Neuronal stem cell (in vitro differentiated cells): Measurements from ENCODE around the gene NFIX.
A peak's percentile ranks its signal among the peaks of the same experiment; 100 is the strongest.

Experiments
- DNase-seq: peaks from one replicate; pipeline ENCODE4 v3.0.0-alpha.2; 2013; ENCODE audit warnings: low spot score
- H2AFZ ChIP-seq: one replicate; pipeline ENCODE4 v1.6.1; 2013; ENCODE audit warnings: mild to moderate bottlenecking, low read length, inconsistent platforms
- H2AK5ac ChIP-seq: 2 replicates; pipeline ENCODE4 v1.6.1; 2013; ENCODE audit warnings: low read depth, mild to moderate bottlenecking, inconsistent platforms, low read length, moderate library complexity, mixed read lengths
- H2BK120ac ChIP-seq: 2 replicates; pipeline ENCODE4 v1.6.1; 2013; ENCODE audit warnings: low read depth, mild to moderate bottlenecking, inconsistent platforms, low read length, moderate library complexity, mixed read lengths
- H2BK12ac ChIP-seq: one replicate; pipeline ENCODE4 v1.6.1; 2013; ENCODE audit warnings: low read length, inconsistent platforms
- H2BK15ac ChIP-seq: 2 replicates; pipeline ENCODE4 v1.6.1; 2013; ENCODE audit warnings: mild to moderate bottlenecking, low read length, inconsistent platforms, mixed read lengths
- H2BK5ac ChIP-seq: one replicate; pipeline ENCODE4 v1.6.1; 2013; ENCODE audit warnings: inconsistent platforms, mild to moderate bottlenecking, low read length, moderate library complexity
- H3K14ac ChIP-seq: one replicate; pipeline ENCODE4 v1.6.1; 2013; ENCODE audit warnings: low read length, inconsistent platforms
- H3K18ac ChIP-seq: 2 replicates; pipeline ENCODE4 v1.6.1; 2013; ENCODE audit warnings: low read length, inconsistent platforms
- H3K23ac ChIP-seq: 2 replicates; pipeline ENCODE4 v1.6.1; 2013; ENCODE audit warnings: low read depth, mild to moderate bottlenecking, mixed read lengths, low read length, inconsistent platforms; ENCODE audit not compliant: poor library complexity
- H3K27ac ChIP-seq: replicated peaks from 3 replicates; pipeline ENCODE4 v1.5.1; 2013; ENCODE audit warnings: low read length, inconsistent platforms
- H3K27me3 ChIP-seq, 3 experiments: 2 replicates each; pipeline ENCODE4 v1.6.1; 2013; ENCODE audit warnings: low read length in 3 of 3, mild to moderate bottlenecking in 2 of 3, inconsistent platforms in 1 of 3, low read depth in 1 of 3, mixed read lengths in 1 of 3, moderate library complexity in 1 of 3; ENCODE audit not compliant: control insufficient read depth in 3 of 3, insufficient read depth in 3 of 3
- H3K36me3 ChIP-seq, 2 donors: replicated peaks in 1 of 2; 2 replicates each; pipeline ENCODE4 v1.6.1; 2013; ENCODE audit warnings: low read length in 2 of 2; ENCODE audit not compliant: control insufficient read depth in 2 of 2, insufficient read depth in 2 of 2
- H3K4ac ChIP-seq: 2 replicates; pipeline ENCODE4 v1.6.1; 2013; ENCODE audit warnings: inconsistent platforms, mild to moderate bottlenecking, low read length, moderate library complexity
- H3K4me1 ChIP-seq, 2 donors: 1 replicate in 1 of 2; 2 replicates in 1 of 2; pipeline ENCODE4 v1.6.1; 2013; ENCODE audit warnings: low read length in 2 of 2, low read depth in 1 of 2; ENCODE audit not compliant: control insufficient read depth in 2 of 2, insufficient read depth in 1 of 2
- H3K4me2 ChIP-seq: one replicate; pipeline ENCODE4 v1.6.1; 2013; ENCODE audit warnings: mild to moderate bottlenecking, low read length, inconsistent platforms; ENCODE audit not compliant: insufficient read depth, poor library complexity, severe bottlenecking
- H3K4me3 ChIP-seq, 2 donors: 2 replicates each; pipeline ENCODE4 v1.5.1; 2013; ENCODE audit warnings: low read length in 2 of 2, mild to moderate bottlenecking in 2 of 2, inconsistent platforms in 1 of 2, moderate library complexity in 1 of 2
- H3K79me1 ChIP-seq: one replicate; pipeline ENCODE4 v1.6.1; 2013; ENCODE audit warnings: low read depth, mild to moderate bottlenecking, inconsistent platforms, low read length, moderate library complexity
- H3K9ac ChIP-seq: one replicate; pipeline ENCODE4 v1.6.1; 2013; ENCODE audit warnings: mild to moderate bottlenecking, low read depth, low read length, inconsistent platforms; ENCODE audit not compliant: poor library complexity
- H3K9me3 ChIP-seq, 2 donors: replicated peaks in 1 of 2; 2 replicates each; pipeline versions ENCODE3 to v1.6.1; 2013; ENCODE audit warnings: low read length in 2 of 2, mild to moderate bottlenecking in 2 of 2, inconsistent platforms in 1 of 2, low read depth in 1 of 2, mixed read lengths in 1 of 2, moderate library complexity in 1 of 2; ENCODE audit not compliant: control insufficient read depth in 2 of 2, insufficient read depth in 1 of 2
- H4K8ac ChIP-seq: one replicate; pipeline ENCODE4 v1.6.1; 2013; ENCODE audit warnings: low read depth, mild to moderate bottlenecking, inconsistent platforms, low read length, moderate library complexity
- H4K91ac ChIP-seq: one replicate; pipeline ENCODE4 v1.6.1; 2013; ENCODE audit warnings: low read length, low read depth, mild to moderate bottlenecking, inconsistent platforms; ENCODE audit not compliant: poor library complexity
- WGBS, 2 donors: extraction: QIAGEN DNeasy Blood & Tissue Kit; methylation state at CpG; one replicate each; pipeline ENCODE4 v1.1.7; 2013; ENCODE audit warnings: missing lambda C conversion rate in 2 of 2, mixed read lengths in 1 of 2; ENCODE audit not compliant: insufficient read length in 2 of 2, insufficient replicate concordance in 1 of 2; ENCODE audit errors: extremely low coverage in 2 of 2; 5-methylcytosine and 5-hydroxymethylcytosine counted together

The NFIX gene

GRCh38 chr19:13043285-13043684 lies 48.0 kb downstream of the NFIX start:
- Histone ChIP-seq H3K27ac (no peak overlapping the region), H3K9me3 (no peaks in the 10 kb centered on the region), H3K14ac (peak overlapping the region; percentile 15), H3K9ac (no peak overlapping the region), H2BK15ac (no peak overlapping the region), H3K4me1 (no peaks in the 10 kb centered on the region), H3K4ac (no peak overlapping the region), H3K27me3 (peaks cover 2 to 99% (median 77%) of the 10 kb centered on the region in 3 experiments), H2BK12ac (no peak overlapping the region), H4K91ac (no peak overlapping the region), H2AFZ (no peak overlapping the region), H2BK5ac (no peak overlapping the region), H4K8ac (no peak overlapping the region), H3K4me3 (no peak overlapping the region), H2AK5ac (no peak overlapping the region), H2BK120ac (no peak overlapping the region), H3K79me1 (no peaks in the 10 kb centered on the region), H3K18ac (no peak overlapping the region), H3K36me3 (no peaks in the 10 kb centered on the region), H3K23ac (peak overlapping the region; percentile 8), H3K4me2 (no peak overlapping the region)
- WGBS, 2 donors: no CpG with 5 or more reads among the region's 5 CpGs
- no peak for DNase-seq

DNA sequence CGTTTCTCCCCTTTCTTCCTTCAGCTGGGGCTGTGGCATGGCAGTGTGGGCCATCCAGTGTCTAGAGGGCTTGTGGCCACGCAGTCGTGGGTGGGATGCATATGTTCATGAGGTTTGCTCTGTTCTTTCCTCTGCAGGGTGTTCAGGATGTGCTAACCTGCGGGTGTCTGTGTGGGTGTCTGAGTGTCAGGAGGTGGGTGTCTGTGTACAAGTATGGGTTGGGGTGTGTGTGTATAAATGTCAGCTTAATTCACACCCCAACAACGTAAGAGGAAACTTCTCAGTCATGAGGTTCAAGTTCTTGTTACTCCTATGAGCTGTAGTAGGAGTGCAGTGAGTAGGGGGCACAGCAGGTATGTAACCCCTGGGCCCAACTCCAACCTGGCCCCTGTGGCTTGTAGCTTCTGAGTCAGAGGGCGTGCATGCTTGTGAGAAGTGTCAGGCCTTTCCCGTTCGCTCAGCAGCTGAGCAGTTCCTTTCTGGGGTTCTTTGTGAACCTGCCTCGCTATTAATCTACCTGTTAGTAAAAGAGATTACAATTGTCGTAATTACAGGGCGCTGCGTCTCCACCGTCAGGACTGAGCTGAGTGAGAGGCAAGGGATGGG lies 49.1 kb downstream of the NFIX start:
- Histone ChIP-seq H3K27me3 (peaks cover 2 to 99% (median 78%) of the 10 kb centered on the region in 3 experiments), H3K14ac (no peak overlapping the region), H4K91ac (no peak overlapping the region), H2AK5ac (no peak overlapping the region), H3K9ac (no peak overlapping the region), H4K8ac (no peak overlapping the region), H2BK15ac (no peak overlapping the region), H2AFZ (no peak overlapping the region), H3K4me1 (no peaks in the 10 kb centered on the region), H3K9me3 (no peaks in the 10 kb centered on the region), H3K27ac (no peak overlapping the region), H3K4me2 (no peak overlapping the region), H2BK120ac (no peak overlapping the region), H3K36me3 (no peaks in the 10 kb centered on the region), H3K79me1 (no peaks in the 10 kb centered on the region), H2BK12ac (no peak overlapping the region), H2BK5ac (no peak overlapping the region), H3K18ac (peak overlapping the region; percentile 28), H3K4ac (no peak overlapping the region), H3K4me3 (no peak overlapping the region), H3K23ac (no peak overlapping the region)
- WGBS, 2 donors: no CpG with 5 or more reads among the region's 13 CpGs
- DNase-seq: no peak

DNA sequence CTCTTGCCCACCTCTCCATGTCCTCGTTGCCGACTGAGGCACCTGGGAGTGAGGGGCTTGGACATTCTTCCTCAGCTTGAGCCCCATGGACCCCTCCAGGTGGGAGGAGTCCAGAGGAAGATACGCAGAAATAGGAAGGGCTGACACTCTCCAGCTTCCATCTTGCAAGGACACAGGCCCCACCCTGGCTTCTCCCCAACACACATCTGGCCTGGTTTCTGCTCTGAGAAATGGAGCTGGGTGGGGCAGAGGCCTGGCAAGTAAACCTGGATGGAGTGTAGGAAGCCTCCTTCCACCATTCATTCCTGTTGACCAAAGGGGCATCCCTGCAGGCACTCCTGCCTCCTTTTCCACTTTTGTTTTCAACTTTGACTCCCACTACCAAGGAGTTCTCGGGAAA lies 50.5 kb downstream of the NFIX start:
- Histone ChIP-seq H2BK12ac (no peak overlapping the region), H2AFZ (no peak overlapping the region), H2BK5ac (no peak overlapping the region), H4K91ac (no peak overlapping the region), H2BK15ac (no peak overlapping the region), H3K14ac (no peak overlapping the region), H3K79me1 (no peaks in the 10 kb centered on the region), H3K4me1 (peaks cover 0 to 2% of the 10 kb centered on the region in 2 donors), H2AK5ac (no peak overlapping the region), H3K27ac (no peak overlapping the region), H3K27me3 (peaks cover 2 to 99% (median 77%) of the 10 kb centered on the region in 3 experiments), H2BK120ac (no peak overlapping the region), H3K18ac (no peak overlapping the region), H3K9ac (no peak overlapping the region), H3K9me3 (no peaks in the 10 kb centered on the region), H3K4me3 (no peak overlapping the region), H3K23ac (no peak overlapping the region), H4K8ac (no peak overlapping the region), H3K4ac (no peak overlapping the region), H3K4me2 (no peak overlapping the region), H3K36me3 (no peaks in the 10 kb centered on the region)
- DNase-seq: no peak
- no CpG with 5 or more reads among the region's 4 CpGs for WGBS, 2 donors

DNA sequence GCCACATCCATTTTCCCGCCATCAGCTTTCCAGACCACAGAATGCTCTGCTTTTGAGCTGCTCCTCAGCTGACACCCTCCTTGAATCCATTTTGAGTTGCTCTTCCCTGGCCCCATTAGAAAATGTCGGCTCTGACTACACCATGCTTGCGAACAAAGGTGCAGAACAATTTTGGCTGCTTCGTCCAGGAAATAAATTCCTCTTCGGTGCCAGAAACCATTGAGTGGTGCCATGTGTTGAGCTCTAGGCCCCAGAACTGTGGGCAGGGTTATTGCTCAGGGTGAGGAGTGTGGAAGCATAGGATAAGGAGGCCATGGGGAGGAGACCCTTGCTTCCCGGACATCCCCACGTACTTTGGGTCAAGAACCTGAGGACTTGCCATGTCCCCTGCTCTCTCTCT lies 52.1 kb downstream of the NFIX start:
- H3K14ac ChIP-seq: no peak overlapping the region
- peaks cover 2 to 97% (median 87%) of the 10 kb centered on the region in 3 experiments for H3K27me3 ChIP-seq
- DNase-seq: no peak
- no peak overlapping the region for H2AK5ac ChIP-seq
- H2BK120ac ChIP-seq: no peak overlapping the region
- H4K91ac ChIP-seq: no peak overlapping the region
- H4K8ac ChIP-seq: no peak overlapping the region
- H3K18ac ChIP-seq: no peak overlapping the region
- no peak overlapping the region for H3K27ac ChIP-seq
- no CpG with 5 or more reads among the region's 7 CpGs for WGBS, 2 donors
- no peak overlapping the region for H3K23ac ChIP-seq
- no peak overlapping the region for H2AFZ ChIP-seq
- H3K36me3 ChIP-seq: no peaks in the 10 kb centered on the region
- H3K4me3 ChIP-seq: no peak overlapping the region
- no peak overlapping the region for H2BK5ac ChIP-seq
- H3K4ac ChIP-seq: no peak overlapping the region
- H2BK15ac ChIP-seq: no peak overlapping the region
- H3K4me1 ChIP-seq: peaks cover 6 to 14% of the 10 kb centered on the region in 2 donors
- H3K79me1 ChIP-seq: no peaks in the 10 kb centered on the region
- no peak overlapping the region for H3K4me2 ChIP-seq
- H2BK12ac ChIP-seq: no peak overlapping the region
- H3K9me3 ChIP-seq: no peaks in the 10 kb centered on the region
- H3K9ac ChIP-seq: no peak overlapping the region
